Measurements from ENCODE around the gene LPAR4. TPM values are rescaled to one million over a fixed set of nuclear protein-coding genes. Genes with fewer than 3 reads are reported as not detected.

Gene LPAR4
- total RNA-seq, 1 experiment from 2014 or later: 6.4 TPM

DNA sequence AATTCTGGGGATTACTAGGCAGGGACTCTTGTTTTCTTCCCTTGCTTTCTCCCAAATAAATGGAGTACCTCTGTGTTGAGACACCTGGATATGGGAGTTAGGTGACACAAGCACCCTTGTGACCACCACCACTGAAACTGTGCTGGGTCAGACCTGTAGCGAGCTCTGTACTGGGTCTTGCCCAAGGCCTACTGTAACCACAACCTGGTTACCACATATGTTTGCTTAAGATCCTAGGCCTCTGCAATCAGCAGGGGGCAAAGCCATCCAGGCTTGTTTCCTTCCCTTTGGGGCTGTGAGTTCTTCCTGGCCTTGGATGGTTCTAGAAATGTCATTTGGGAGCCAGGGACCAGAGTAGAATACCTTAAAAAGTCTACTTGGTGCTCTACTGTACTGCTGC lies 49.4 kb downstream of the LPAR4 start:
- H3K4ac ChIP-seq (ENCODE audit: low read depth, low read length): no peak overlapping the region
- H2AFZ ChIP-seq (ENCODE audit: low read length): no peak overlapping the region
- no peaks in the 10 kb centered on the region for H3K27me3 Mint-ChIP-seq (ENCODE audit: low read depth)
- no peak overlapping the region for H2AK5ac ChIP-seq (ENCODE audit: insufficient read length, low read length)
- H3K79me1 ChIP-seq (ENCODE audit: insufficient read depth, low read depth, low read length, poor library complexity, severe bottlenecking): no peaks in the 10 kb centered on the region
- H2BK20ac ChIP-seq (ENCODE audit: low read depth, low read length, poor library complexity, severe bottlenecking): no peak overlapping the region
- H2BK12ac ChIP-seq (ENCODE audit: insufficient read length, low read depth, low read length): no peak overlapping the region
- H3K4me3 Mint-ChIP-seq: no peak overlapping the region
- H4K8ac ChIP-seq (replicated peaks; ENCODE audit: insufficient read length, low read depth, low read length): no peak overlapping the region
- no peak overlapping the region for H3K18ac ChIP-seq (ENCODE audit: insufficient read length, low read depth, low read length)
- no peak overlapping the region for H2BK5ac ChIP-seq (ENCODE audit: insufficient read length, low read length)
- H3K9ac ChIP-seq (ENCODE audit: extremely low read depth, insufficient read length, low read length): no peak overlapping the region
- WGBS (ENCODE audit: extremely low coverage, insufficient read length, low lambda C conversion rate): no CpG with 5 or more reads among the region's 1 CpG
- TF ChIP-seq, protein P1, sequence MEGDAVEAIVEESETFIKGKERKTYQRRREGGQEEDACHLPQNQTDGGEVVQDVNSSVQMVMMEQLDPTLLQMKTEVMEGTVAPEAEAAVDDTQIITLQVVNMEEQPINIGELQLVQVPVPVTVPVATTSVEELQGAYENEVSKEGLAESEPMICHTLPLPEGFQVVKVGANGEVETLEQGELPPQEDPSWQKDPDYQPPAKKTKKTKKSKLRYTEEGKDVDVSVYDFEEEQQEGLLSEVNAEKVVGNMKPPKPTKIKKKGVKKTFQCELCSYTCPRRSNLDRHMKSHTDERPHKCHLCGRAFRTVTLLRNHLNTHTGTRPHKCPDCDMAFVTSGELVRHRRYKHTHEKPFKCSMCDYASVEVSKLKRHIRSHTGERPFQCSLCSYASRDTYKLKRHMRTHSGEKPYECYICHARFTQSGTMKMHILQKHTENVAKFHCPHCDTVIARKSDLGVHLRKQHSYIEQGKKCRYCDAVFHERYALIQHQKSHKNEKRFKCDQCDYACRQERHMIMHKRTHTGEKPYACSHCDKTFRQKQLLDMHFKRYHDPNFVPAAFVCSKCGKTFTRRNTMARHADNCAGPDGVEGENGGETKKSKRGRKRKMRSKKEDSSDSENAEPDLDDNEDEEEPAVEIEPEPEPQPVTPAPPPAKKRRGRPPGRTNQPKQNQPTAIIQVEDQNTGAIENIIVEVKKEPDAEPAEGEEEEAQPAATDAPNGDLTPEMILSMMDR (conservative IDR thresholded peaks at IDR 0.05): no peak
- no peaks in the 10 kb centered on the region for H3K27me3 ChIP-seq (ENCODE audit: insufficient read depth, low read length)
- no peak overlapping the region for H3K4me2 ChIP-seq (ENCODE audit: insufficient read depth, insufficient read length, low read length)
- no peak overlapping the region for H3T11ph ChIP-seq (ENCODE audit: low read length)
- H3K56ac ChIP-seq (ENCODE audit: insufficient read length, low read depth, low read length): no peak overlapping the region
- no peaks in the 10 kb centered on the region for H4K20me1 ChIP-seq (ENCODE audit: control insufficient read depth, insufficient read depth, insufficient read length)
- H2BK15ac ChIP-seq (ENCODE audit: low read depth, low read length): no peak overlapping the region
- H4K91ac ChIP-seq (ENCODE audit: insufficient read length, low read depth, low read length): no peak overlapping the region
- no peaks in the 10 kb centered on the region for H3K4me1 Mint-ChIP-seq
- H3K4me1 ChIP-seq (ENCODE audit: insufficient read depth, low read length): no peaks in the 10 kb centered on the region
- no peak overlapping the region for H3K23ac ChIP-seq (ENCODE audit: insufficient read length, low read depth, low read length)
- H3K9me3 Mint-ChIP-seq: peaks cover 62 to 65% of the 10 kb centered on the region in 2 experiments
- H3K23me2 ChIP-seq (ENCODE audit: insufficient read length, low read depth, low read length, poor library complexity, severe bottlenecking): no peaks in the 10 kb centered on the region
- peaks cover 6 to 7% (median 7%) of the 10 kb centered on the region in 3 experiments for H3K36me3 Mint-ChIP-seq (ENCODE audit: insufficient read depth in 1 of 3, low read depth in 3 of 3)
- H3K27ac ChIP-seq (ENCODE audit: insufficient read length, low read depth, low read length): no peak overlapping the region
- H2BK120ac ChIP-seq (ENCODE audit: low read depth, low read length, poor library complexity, severe bottlenecking): no peak overlapping the region
- no peaks in the 10 kb centered on the region for H3K79me2 ChIP-seq (ENCODE audit: insufficient read depth, low read length)
- no peak overlapping the region for H4K5ac ChIP-seq (ENCODE audit: insufficient read length, low read depth, low read length)
- H3K27ac Mint-ChIP-seq: no peak overlapping the region
- H3K14ac ChIP-seq (ENCODE audit: insufficient read depth, low read length): no peak overlapping the region
- DNase-seq: no peak
- peaks cover 15% of the 10 kb centered on the region for H3K9me3 ChIP-seq (ENCODE audit: control insufficient read depth, low read depth, low read length)
